Neuronal stem cell (in vitro differentiated cells): ENCODE measurements around the gene LANCL3.
"Not testable (repeated sequence)": the region's sequence is repeated elsewhere in the genome, so short reads cannot be mapped to it uniquely, and the experiment has no call there.

Source experiments
- DNase-seq: peaks from one replicate; pipeline ENCODE4 v3.0.0-alpha.2; 2013; ENCODE audit warnings: low spot score
- H2AFZ ChIP-seq: one replicate; pipeline ENCODE4 v1.6.1; 2013; ENCODE audit warnings: mild to moderate bottlenecking, low read length, inconsistent platforms
- H2AK5ac ChIP-seq: 2 replicates; pipeline ENCODE4 v1.6.1; 2013; ENCODE audit warnings: low read depth, mild to moderate bottlenecking, inconsistent platforms, low read length, moderate library complexity, mixed read lengths
- H2BK120ac ChIP-seq: 2 replicates; pipeline ENCODE4 v1.6.1; 2013; ENCODE audit warnings: low read depth, mild to moderate bottlenecking, inconsistent platforms, low read length, moderate library complexity, mixed read lengths
- H2BK12ac ChIP-seq: one replicate; pipeline ENCODE4 v1.6.1; 2013; ENCODE audit warnings: low read length, inconsistent platforms
- H2BK15ac ChIP-seq: 2 replicates; pipeline ENCODE4 v1.6.1; 2013; ENCODE audit warnings: mild to moderate bottlenecking, low read length, inconsistent platforms, mixed read lengths
- H2BK5ac ChIP-seq: one replicate; pipeline ENCODE4 v1.6.1; 2013; ENCODE audit warnings: inconsistent platforms, mild to moderate bottlenecking, low read length, moderate library complexity
- H3K14ac ChIP-seq: one replicate; pipeline ENCODE4 v1.6.1; 2013; ENCODE audit warnings: low read length, inconsistent platforms
- H3K18ac ChIP-seq: 2 replicates; pipeline ENCODE4 v1.6.1; 2013; ENCODE audit warnings: low read length, inconsistent platforms
- H3K23ac ChIP-seq: 2 replicates; pipeline ENCODE4 v1.6.1; 2013; ENCODE audit warnings: low read depth, mild to moderate bottlenecking, mixed read lengths, low read length, inconsistent platforms; ENCODE audit not compliant: poor library complexity
- H3K27ac ChIP-seq: replicated peaks from 3 replicates; pipeline ENCODE4 v1.5.1; 2013; ENCODE audit warnings: low read length, inconsistent platforms
- H3K27me3 ChIP-seq, 3 experiments: 2 replicates each; pipeline ENCODE4 v1.6.1; 2013; ENCODE audit warnings: low read length in 3 of 3, mild to moderate bottlenecking in 2 of 3, inconsistent platforms in 1 of 3, low read depth in 1 of 3, mixed read lengths in 1 of 3, moderate library complexity in 1 of 3; ENCODE audit not compliant: control insufficient read depth in 3 of 3, insufficient read depth in 3 of 3
- H3K36me3 ChIP-seq, 2 donors: replicated peaks in 1 of 2; 2 replicates each; pipeline ENCODE4 v1.6.1; 2013; ENCODE audit warnings: low read length in 2 of 2; ENCODE audit not compliant: control insufficient read depth in 2 of 2, insufficient read depth in 2 of 2
- H3K4ac ChIP-seq: 2 replicates; pipeline ENCODE4 v1.6.1; 2013; ENCODE audit warnings: inconsistent platforms, mild to moderate bottlenecking, low read length, moderate library complexity
- H3K4me1 ChIP-seq, 2 donors: 1 replicate in 1 of 2; 2 replicates in 1 of 2; pipeline ENCODE4 v1.6.1; 2013; ENCODE audit warnings: low read length in 2 of 2, low read depth in 1 of 2; ENCODE audit not compliant: control insufficient read depth in 2 of 2, insufficient read depth in 1 of 2
- H3K4me2 ChIP-seq: one replicate; pipeline ENCODE4 v1.6.1; 2013; ENCODE audit warnings: mild to moderate bottlenecking, low read length, inconsistent platforms; ENCODE audit not compliant: insufficient read depth, poor library complexity, severe bottlenecking
- H3K4me3 ChIP-seq, 2 donors: 2 replicates each; pipeline ENCODE4 v1.5.1; 2013; ENCODE audit warnings: low read length in 2 of 2, mild to moderate bottlenecking in 2 of 2, inconsistent platforms in 1 of 2, moderate library complexity in 1 of 2
- H3K79me1 ChIP-seq: one replicate; pipeline ENCODE4 v1.6.1; 2013; ENCODE audit warnings: low read depth, mild to moderate bottlenecking, inconsistent platforms, low read length, moderate library complexity
- H3K9ac ChIP-seq: one replicate; pipeline ENCODE4 v1.6.1; 2013; ENCODE audit warnings: mild to moderate bottlenecking, low read depth, low read length, inconsistent platforms; ENCODE audit not compliant: poor library complexity
- H3K9me3 ChIP-seq, 2 donors: replicated peaks in 1 of 2; 2 replicates each; pipeline versions ENCODE3 to v1.6.1; 2013; ENCODE audit warnings: low read length in 2 of 2, mild to moderate bottlenecking in 2 of 2, inconsistent platforms in 1 of 2, low read depth in 1 of 2, mixed read lengths in 1 of 2, moderate library complexity in 1 of 2; ENCODE audit not compliant: control insufficient read depth in 2 of 2, insufficient read depth in 1 of 2
- H4K8ac ChIP-seq: one replicate; pipeline ENCODE4 v1.6.1; 2013; ENCODE audit warnings: low read depth, mild to moderate bottlenecking, inconsistent platforms, low read length, moderate library complexity
- H4K91ac ChIP-seq: one replicate; pipeline ENCODE4 v1.6.1; 2013; ENCODE audit warnings: low read length, low read depth, mild to moderate bottlenecking, inconsistent platforms; ENCODE audit not compliant: poor library complexity
- WGBS, 2 donors: extraction: QIAGEN DNeasy Blood & Tissue Kit; methylation state at CpG; one replicate each; pipeline ENCODE4 v1.1.7; 2013; ENCODE audit warnings: missing lambda C conversion rate in 2 of 2, mixed read lengths in 1 of 2; ENCODE audit not compliant: insufficient read length in 2 of 2, insufficient replicate concordance in 1 of 2; ENCODE audit errors: extremely low coverage in 2 of 2; 5-methylcytosine and 5-hydroxymethylcytosine counted together

Gene LANCL3

GRCh38 chrX:37644381-37645305 is 73.2 kb downstream of the LANCL3 start:
- H3K18ac ChIP-seq: no peak overlapping the region
- no peak overlapping the region for H4K8ac ChIP-seq
- H3K27ac ChIP-seq: no peak overlapping the region
- no peak overlapping the region for H3K9ac ChIP-seq
- no peak overlapping the region for H2AK5ac ChIP-seq
- H3K23ac ChIP-seq: no peak overlapping the region
- H3K9me3 ChIP-seq: no peaks in the 10 kb centered on the region
- H3K4me2 ChIP-seq: no peak overlapping the region
- no peak overlapping the region for H3K14ac ChIP-seq
- H3K27me3 ChIP-seq: no peaks in the 10 kb centered on the region
- H3K4ac ChIP-seq: no peak overlapping the region
- DNase-seq: no peak
- H2BK15ac ChIP-seq: no peak overlapping the region
- no peak overlapping the region for H2BK120ac ChIP-seq
- no peaks in the 10 kb centered on the region for H3K79me1 ChIP-seq
- no peak overlapping the region for H3K4me3 ChIP-seq
- H2BK12ac ChIP-seq: no peak overlapping the region
- WGBS, 2 donors: no CpG with 5 or more reads among the region's 6 CpGs
- no peak overlapping the region for H2BK5ac ChIP-seq
- H2AFZ ChIP-seq: no peak overlapping the region
- H4K91ac ChIP-seq: no peak overlapping the region
- H3K4me1 ChIP-seq: no peaks in the 10 kb centered on the region
- H3K36me3 ChIP-seq: no peaks in the 10 kb centered on the region

- Histone ChIP-seq H2AK5ac (no peak overlapping the region), H2BK5ac (no peak overlapping the region), H3K36me3 (no peaks in the 10 kb centered on the region), H2AFZ (no peak overlapping the region), H3K79me1 (no peaks in the 10 kb centered on the region), H4K8ac (no peak overlapping the region), H2BK15ac (no peak overlapping the region), H3K23ac (no peak overlapping the region), H3K4me2 (no peak overlapping the region), H3K4ac (no peak overlapping the region), H4K91ac (no peak overlapping the region), H3K4me3 (no peak overlapping the region), H3K4me1 (no peaks in the 10 kb centered on the region), H3K9ac (no peak overlapping the region), H3K18ac (no peak overlapping the region), H2BK120ac (no peak overlapping the region), H2BK12ac (no peak overlapping the region), H3K27ac (no peak overlapping the region), H3K9me3 (no peaks in the 10 kb centered on the region), H3K14ac (no peak overlapping the region), H3K27me3 (no peaks in the 10 kb centered on the region)
- DNase-seq: no peak
Observed at GRCh38 chrX:37646254-37646653, 74.8 kb downstream of the LANCL3 start.

- not testable (repeated sequence) for H3K36me3 ChIP-seq, H3K14ac ChIP-seq, H2BK120ac ChIP-seq, H3K4me3 ChIP-seq, H3K27ac ChIP-seq, H2AFZ ChIP-seq, H3K23ac ChIP-seq, H3K4me1 ChIP-seq, H3K79me1 ChIP-seq, H3K4me2 ChIP-seq, DNase-seq, H2AK5ac ChIP-seq, H4K91ac ChIP-seq, H3K4ac ChIP-seq, H2BK5ac ChIP-seq, H3K18ac ChIP-seq, H3K9me3 ChIP-seq, H3K27me3 ChIP-seq, H3K9ac ChIP-seq, H2BK15ac ChIP-seq, H2BK12ac ChIP-seq, H4K8ac ChIP-seq
- no CpG with 5 or more reads among the region's 2 CpGs for WGBS, 2 donors
Observed at GRCh38 chrX:37650879-37651278, 79.4 kb downstream of the LANCL3 start.

GRCh38 chrX:37651921-37652452 is 80.5 kb downstream of the LANCL3 start:
- H3K27ac ChIP-seq: no peak overlapping the region
- H4K8ac ChIP-seq: no peak overlapping the region
- H3K4me1 ChIP-seq: no peaks in the 10 kb centered on the region
- no peaks in the 10 kb centered on the region for H3K36me3 ChIP-seq
- no peak overlapping the region for H3K4ac ChIP-seq
- H3K79me1 ChIP-seq: no peaks in the 10 kb centered on the region
- H3K27me3 ChIP-seq: no peaks in the 10 kb centered on the region
- no peak overlapping the region for H2BK120ac ChIP-seq
- no peak overlapping the region for H4K91ac ChIP-seq
- H3K4me2 ChIP-seq: no peak overlapping the region
- no peak overlapping the region for H2BK12ac ChIP-seq
- H3K4me3 ChIP-seq: no peak overlapping the region
- H2AK5ac ChIP-seq: no peak overlapping the region
- H2AFZ ChIP-seq: no peak overlapping the region
- H3K14ac ChIP-seq: no peak overlapping the region
- H3K9me3 ChIP-seq: no peaks in the 10 kb centered on the region
- no peak overlapping the region for H3K9ac ChIP-seq
- no peak overlapping the region for H3K18ac ChIP-seq
- H2BK5ac ChIP-seq: no peak overlapping the region
- no CpG with 5 or more reads among the region's 1 CpG for WGBS, 2 donors
- H2BK15ac ChIP-seq: no peak overlapping the region
- DNase-seq: no peak
- H3K23ac ChIP-seq: no peak overlapping the region
